ENCODE results near the gene CNKSR1.
A peak's percentile ranks its signal among the peaks of the same experiment; 100 is the strongest.
"Not testable (repeated sequence)": the region's sequence is repeated elsewhere in the genome, so short reads cannot be mapped to it uniquely, and the experiment has no call there.

CNKSR1 gene

DNA sequence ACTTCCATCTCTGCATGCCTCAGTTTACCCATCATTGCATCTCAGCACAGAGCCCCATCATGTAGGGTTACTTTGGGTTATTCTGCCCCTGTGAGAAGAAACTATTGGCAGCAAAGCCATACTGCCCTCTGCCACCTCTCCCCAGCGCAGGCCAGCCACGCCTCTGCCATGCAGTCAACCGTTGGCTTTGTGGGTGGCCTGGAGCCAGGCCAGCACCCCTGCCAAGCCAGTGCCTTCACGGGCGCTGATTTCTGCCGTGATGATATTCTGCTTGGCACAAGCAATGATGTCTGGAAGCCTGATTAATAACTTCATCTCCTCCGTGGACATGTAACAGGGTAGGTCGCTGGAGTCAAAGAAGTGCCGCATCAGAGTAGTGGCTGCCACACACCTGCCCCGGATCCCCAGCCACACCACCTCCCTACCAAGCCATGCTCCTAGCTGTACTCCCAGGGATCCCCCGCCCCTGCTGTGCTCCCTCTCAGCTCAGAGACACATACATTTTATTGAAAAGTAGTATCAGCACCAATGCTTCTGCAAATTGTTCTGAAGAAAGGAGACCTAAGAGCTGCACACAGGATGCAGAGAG, 41.7 kb downstream of the CNKSR1 start:
- H3K27me3 ChIP-seq (replicated peaks; ENCODE audit: control insufficient read depth, insufficient read depth, low read length), result no peaks in the 10 kb centered on the region; the same call in none of the 2 replicates
- H3K36me3 ChIP-seq (ENCODE audit: control insufficient read depth, insufficient read depth, low read length), result no peaks in the 10 kb centered on the region

DNA sequence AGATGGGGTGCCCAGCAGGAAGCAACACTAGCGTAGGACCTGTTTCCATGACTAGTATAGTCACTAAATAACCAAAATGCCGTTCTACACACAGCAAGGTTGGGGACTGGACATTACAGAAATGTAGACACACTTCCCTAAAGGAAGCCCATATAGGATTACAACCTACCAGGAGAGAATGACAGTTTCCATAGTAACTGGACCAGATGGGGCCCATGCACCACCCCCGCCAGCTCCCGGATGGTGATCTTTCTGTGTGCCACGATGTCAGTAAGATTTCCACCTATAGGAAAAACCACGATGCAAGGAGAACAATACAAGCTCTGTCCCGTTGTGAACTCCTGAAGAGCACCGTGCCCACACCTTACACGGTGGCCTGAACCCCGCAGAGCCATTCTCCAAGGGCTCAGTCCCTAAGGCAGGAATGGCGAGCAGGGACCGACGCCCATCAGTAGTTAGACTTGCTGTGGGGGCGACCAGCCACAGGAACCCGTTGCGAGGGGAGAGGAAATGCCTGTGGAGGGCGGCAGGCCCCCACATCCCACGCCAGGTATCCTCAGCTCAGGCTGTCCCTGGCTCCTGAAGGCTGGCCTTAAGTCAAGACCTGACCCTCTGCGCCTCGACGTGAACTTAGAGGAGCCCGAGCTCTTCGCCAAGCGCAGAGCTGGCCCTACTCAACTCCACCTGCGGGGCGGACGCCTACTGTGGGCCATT, 43.1 kb downstream of the CNKSR1 start:
- H3K4me3 ChIP-seq (replicated peaks; ENCODE audit: low read depth, low read length), result no peak overlapping the region
- no peaks in the 10 kb centered on the region; the same call in none of the 2 replicates for H3K27me3 ChIP-seq (replicated peaks; ENCODE audit: control insufficient read depth, insufficient read depth, low read length)
- TF ChIP-seq, protein P1, sequence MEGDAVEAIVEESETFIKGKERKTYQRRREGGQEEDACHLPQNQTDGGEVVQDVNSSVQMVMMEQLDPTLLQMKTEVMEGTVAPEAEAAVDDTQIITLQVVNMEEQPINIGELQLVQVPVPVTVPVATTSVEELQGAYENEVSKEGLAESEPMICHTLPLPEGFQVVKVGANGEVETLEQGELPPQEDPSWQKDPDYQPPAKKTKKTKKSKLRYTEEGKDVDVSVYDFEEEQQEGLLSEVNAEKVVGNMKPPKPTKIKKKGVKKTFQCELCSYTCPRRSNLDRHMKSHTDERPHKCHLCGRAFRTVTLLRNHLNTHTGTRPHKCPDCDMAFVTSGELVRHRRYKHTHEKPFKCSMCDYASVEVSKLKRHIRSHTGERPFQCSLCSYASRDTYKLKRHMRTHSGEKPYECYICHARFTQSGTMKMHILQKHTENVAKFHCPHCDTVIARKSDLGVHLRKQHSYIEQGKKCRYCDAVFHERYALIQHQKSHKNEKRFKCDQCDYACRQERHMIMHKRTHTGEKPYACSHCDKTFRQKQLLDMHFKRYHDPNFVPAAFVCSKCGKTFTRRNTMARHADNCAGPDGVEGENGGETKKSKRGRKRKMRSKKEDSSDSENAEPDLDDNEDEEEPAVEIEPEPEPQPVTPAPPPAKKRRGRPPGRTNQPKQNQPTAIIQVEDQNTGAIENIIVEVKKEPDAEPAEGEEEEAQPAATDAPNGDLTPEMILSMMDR (IDR thresholded peaks at IDR 0.05; ENCODE audit: insufficient read depth, low read length, poor library complexity, severe bottlenecking), result no peak
- no peak for DNase-seq (ENCODE audit: extremely low read depth, insufficient read length)
- no peaks in the 10 kb centered on the region for H3K36me3 ChIP-seq (ENCODE audit: control insufficient read depth, insufficient read depth, low read length)

More for the DNA sequence above, 41.7 kb downstream of the CNKSR1 start:
- TF ChIP-seq, protein P1 (IDR thresholded peaks at IDR 0.05; ENCODE audit: insufficient read depth, low read length, poor library complexity, severe bottlenecking), result no peak
- DNase-seq (ENCODE audit: extremely low read depth, insufficient read length), result no peak
- no peak overlapping the region for H3K4me3 ChIP-seq (replicated peaks; ENCODE audit: low read depth, low read length)

DNA sequence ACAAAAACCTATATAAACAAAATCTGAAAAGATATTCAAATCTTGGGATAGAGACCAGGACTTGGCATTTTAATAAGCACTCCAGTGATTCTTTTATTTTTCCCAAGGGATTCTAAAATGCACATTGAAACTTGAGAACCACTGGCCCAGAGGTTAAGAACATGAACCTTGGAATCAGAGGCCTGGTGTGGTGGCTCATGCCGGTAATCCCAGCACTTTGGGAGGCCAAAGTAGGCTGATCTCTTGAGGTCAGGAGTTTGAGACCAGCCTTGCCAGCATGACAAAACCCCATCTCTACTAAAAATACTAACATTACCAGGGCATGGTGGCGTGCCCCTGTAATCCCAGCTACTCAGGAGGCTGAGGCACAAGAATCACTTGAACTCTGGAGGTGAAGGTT, 43.8 kb downstream of the CNKSR1 start:
- Histone ChIP-seq H3K36me3 (ENCODE audit: control insufficient read depth, insufficient read depth, low read length) (no peaks in the 10 kb centered on the region), H3K27me3 (replicated peaks; ENCODE audit: control insufficient read depth, insufficient read depth, low read length) (no peaks in the 10 kb centered on the region; the same call in none of the 2 replicates), H3K4me3 (replicated peaks; ENCODE audit: low read depth, low read length) (no peak overlapping the region)
- DNase-seq (ENCODE audit: extremely low read depth, insufficient read length), result no peak
- TF ChIP-seq, protein P1 (IDR thresholded peaks at IDR 0.05; ENCODE audit: insufficient read depth, low read length, poor library complexity, severe bottlenecking), result no peak

DNA sequence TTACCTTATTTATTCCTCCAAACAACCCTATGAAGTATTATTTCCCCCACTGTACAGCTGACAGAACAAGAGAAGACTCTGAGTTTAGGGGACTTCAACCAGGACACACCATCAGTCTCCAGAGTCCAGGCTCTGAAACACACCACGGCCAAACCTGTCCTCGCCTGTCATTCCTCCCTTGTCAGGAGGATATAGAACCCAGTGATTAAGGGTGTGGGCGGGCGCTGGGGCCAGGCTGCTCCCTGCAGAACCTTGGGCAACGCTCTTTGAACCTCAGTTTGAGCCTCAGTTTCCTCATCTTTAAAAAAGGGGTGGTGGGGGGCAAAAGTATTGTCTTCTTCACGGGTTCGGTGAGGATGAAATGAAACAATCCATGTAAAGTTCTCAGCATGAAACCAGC, 47.3 kb downstream of the CNKSR1 start:
- H3K27me3 ChIP-seq (replicated peaks; ENCODE audit: control insufficient read depth, insufficient read depth, low read length), result no peaks in the 10 kb centered on the region; the same call in 1 of the 2 replicates
- no peak overlapping the region for H3K4me3 ChIP-seq (replicated peaks; ENCODE audit: low read depth, low read length)
- H3K36me3 ChIP-seq (ENCODE audit: control insufficient read depth, insufficient read depth, low read length), result no peaks in the 10 kb centered on the region
- TF ChIP-seq, protein P1 (IDR thresholded peaks at IDR 0.05; ENCODE audit: insufficient read depth, low read length, poor library complexity, severe bottlenecking), result no peak
- no peak for DNase-seq (ENCODE audit: extremely low read depth, insufficient read length)

DNA sequence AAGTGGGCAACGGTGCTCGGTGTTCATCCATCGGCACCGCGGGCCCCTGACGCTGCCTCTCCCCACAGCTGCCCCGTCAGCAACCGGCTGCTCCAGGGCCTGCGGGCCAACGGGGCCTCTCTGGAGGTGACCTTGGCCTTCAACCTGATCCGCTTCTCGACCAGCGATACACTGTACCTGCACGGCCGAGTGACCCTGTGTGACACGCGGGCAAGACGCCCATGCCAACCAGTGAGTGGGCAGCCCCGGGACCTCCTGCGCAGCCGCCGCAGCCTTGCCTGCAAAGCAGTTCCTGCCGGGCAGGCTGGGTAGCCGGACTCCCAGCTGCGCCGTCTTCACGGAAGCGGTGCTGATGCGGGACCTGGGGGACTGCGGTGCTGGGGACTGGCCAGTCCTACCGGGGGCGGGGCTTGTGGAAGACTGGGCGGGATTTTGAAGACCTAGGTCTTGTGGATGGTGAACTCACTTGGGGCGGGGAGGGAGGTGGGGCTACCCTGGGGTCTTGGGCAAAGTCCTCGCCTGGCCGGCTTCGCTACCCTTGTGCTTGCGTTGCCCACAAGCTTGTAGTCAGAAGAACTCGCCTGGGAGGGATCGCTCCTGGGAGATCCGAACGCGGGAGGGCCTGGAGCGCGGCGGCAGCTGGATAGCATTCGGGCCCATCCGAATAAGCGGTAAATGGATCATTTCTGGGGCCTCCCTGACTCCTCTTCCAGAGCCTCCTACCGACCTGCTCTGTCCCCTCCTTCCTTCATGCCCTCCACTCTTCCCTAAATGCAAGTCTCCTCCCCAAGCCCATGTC, 47.9 kb downstream of the CNKSR1 start:
- H3K27me3 ChIP-seq (replicated peaks; ENCODE audit: control insufficient read depth, insufficient read depth, low read length), result no peaks in the 10 kb centered on the region; the same call in 1 of the 2 replicates
- H3K36me3 ChIP-seq (ENCODE audit: control insufficient read depth, insufficient read depth, low read length), result no peaks in the 10 kb centered on the region
- TF ChIP-seq, protein P1 (IDR thresholded peaks at IDR 0.05; ENCODE audit: insufficient read depth, low read length, poor library complexity, severe bottlenecking), result no peak
- peak; percentile 32 for DNase-seq (ENCODE audit: extremely low read depth, insufficient read length)
- H3K4me3 ChIP-seq (replicated peaks; ENCODE audit: low read depth, low read length), result peak overlapping the region; percentile 39

DNA sequence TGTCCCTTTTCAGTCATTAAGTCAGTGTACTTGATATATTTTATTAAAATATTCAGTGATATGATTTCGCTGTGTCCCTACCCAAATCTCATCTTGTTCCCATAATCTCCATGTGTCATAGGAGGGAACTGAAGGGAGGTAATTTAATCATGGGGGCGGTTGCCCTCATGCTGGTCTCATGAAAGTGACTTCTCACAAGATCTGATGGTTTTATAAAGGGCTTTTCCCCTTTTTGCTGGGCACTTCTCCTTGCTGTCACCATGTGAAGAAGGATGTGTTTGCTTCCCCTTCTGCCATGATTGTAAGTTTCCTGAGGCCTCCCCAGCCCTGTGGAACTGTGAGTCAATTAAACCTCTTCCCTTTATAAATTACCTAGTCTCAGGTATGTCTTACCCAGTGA, 53.4 kb downstream of the CNKSR1 start:
- not testable (repeated sequence) for H3K27me3 ChIP-seq (replicated peaks; ENCODE audit: control insufficient read depth, insufficient read depth, low read length); H3K36me3 ChIP-seq (ENCODE audit: control insufficient read depth, insufficient read depth, low read length); DNase-seq (ENCODE audit: extremely low read depth, insufficient read length); H3K4me3 ChIP-seq (replicated peaks; ENCODE audit: low read depth, low read length)

Measured in GM06990 (cell line).